GM18868 (cell line): Measurements from ENCODE around the gene FGF1.

ENCODE experiments used
- ATAC-seq: cut with Tn5 transposase; IDR thresholded peaks from one replicate; pipeline ENCODE4 v1.9.1; 2021; ENCODE audit warnings: mild to moderate bottlenecking, moderate library complexity; ENCODE audit not compliant: unreplicated experiment

Gene FGF1

GRCh38 chr5:142544946-142545649 is 140.8 kb downstream of the FGF1 start:
- no peak for ATAC-seq

GRCh38 chr5:142544071-142544753 is 141.7 kb downstream of the FGF1 start:
- no peak for ATAC-seq

- ATAC-seq, result no peak
Observed at GRCh38 chr5:142542906-142543305, 143.0 kb downstream of the FGF1 start.
